Caki2 (cell line): ENCODE data around the gene MFNG. TPM values are rescaled to one million over a fixed set of nuclear protein-coding genes. Genes with fewer than 3 reads are reported as not detected.

Experiments used
- DNase-seq: peaks from one replicate; pipeline ENCODE4 v3.0.0-alpha.2; 2015; ENCODE audit warnings: low read depth
- in situ Hi-C: cut with HindIII; loops from 2 replicates; pipeline ENCODE4 v1.10.0; 2016; ENCODE audit warnings: low sequenced_read_pairs, low pct_unique_long_range_greater_than_20kb, mixed read lengths
- total RNA-seq: library from RNA; depleted of rRNA; stranded (reverse); fragments of >200 nt; shearing (Covaris generic); gene quantifications from 2 replicates; pipeline ENCODE4 v1.2.3, GENCODE V29; 2014; ENCODE audit warnings: low replicate concordance

MFNG gene
- total RNA-seq, 1 experiment from 2014 or later: 0.54 TPM

GRCh38 chr22:37516456-37516855, 30.3 kb upstream of the MFNG start:
- DNase-seq: no peak
- in situ Hi-C loops: no loop called here

GRCh38 chr22:37515901-37516300, 29.7 kb upstream of the MFNG start:
- in situ Hi-C loops: no loop called here
- no peak for DNase-seq

GRCh38 chr22:37514526-37515051, 28.4 kb upstream of the MFNG start:
- in situ Hi-C loops: no loop called here

DNA sequence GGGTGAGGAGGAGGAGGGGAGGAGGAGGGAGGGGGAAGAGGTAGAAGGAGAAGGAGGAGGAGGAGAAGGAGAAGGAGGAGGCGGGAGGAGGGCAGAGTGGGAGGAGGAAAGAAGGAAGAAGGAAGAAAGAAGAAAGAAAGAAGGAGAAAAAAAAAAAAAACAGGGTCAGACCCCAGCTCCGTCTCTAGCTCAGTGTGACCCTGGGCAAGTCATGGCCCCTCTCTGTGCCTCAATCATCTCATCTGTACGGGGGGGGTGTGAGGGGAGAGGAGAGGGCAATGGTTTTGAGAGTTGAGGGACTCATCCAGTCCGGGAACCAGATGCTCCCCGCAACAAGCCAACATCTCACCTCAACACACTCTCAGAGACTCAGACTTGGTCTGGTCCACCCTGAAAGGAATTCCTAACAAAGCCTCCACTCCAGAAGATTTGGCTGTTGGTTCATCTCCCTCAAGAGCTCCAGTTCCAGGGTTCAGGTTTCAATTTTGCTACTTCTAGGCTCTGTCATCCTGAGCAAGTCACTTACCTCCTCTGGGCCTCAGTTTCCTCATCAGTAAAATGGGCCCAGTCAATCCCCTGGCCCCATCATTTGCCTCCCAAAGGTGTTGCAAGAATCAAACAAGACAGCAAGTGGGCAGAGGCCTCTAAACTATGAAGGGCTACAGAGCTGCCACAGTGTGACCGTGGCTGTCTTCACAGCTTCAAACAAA, 25.4 kb upstream of the MFNG start:
- DNase-seq: no peak
- in situ Hi-C loops: no loop called here

More at GRCh38 chr22:37514526-37515051, 28.4 kb upstream of the MFNG start:
- DNase-seq: no peak

GRCh38 chr22:37510091-37510490, 23.9 kb upstream of the MFNG start:
- in situ Hi-C loops: no loop called here
- DNase-seq: no peak

- DNase-seq: no peak
- in situ Hi-C loops: no loop called here
Measured at GRCh38 chr22:37509059-37509860, 23.1 kb upstream of the MFNG start.

- DNase-seq: no peak
- in situ Hi-C loops: no loop called here
Measured at GRCh38 chr22:37508431-37508992, 22.3 kb upstream of the MFNG start.

DNA sequence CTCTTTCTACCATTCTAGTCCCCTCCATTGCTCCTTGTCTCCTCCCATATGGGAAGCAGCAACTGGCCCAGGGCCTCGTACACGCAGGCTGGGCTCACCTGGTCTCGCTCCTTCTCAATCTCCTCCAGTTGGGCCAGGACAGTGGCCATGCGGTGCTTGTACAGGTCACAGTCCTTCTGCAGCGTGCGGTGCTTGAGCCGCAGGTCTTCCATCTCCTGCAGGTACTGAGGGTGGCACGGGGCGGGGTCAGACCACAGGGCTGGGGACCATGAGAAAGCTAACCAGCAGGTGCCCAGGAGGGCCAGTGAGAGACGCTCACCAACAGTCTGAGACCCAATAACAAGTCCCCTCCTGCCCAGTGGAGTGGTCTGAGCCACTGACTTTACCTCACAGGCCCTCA, 21.5 kb upstream of the MFNG start:
- in situ Hi-C loops: no loop called here
- DNase-seq: no peak

DNA sequence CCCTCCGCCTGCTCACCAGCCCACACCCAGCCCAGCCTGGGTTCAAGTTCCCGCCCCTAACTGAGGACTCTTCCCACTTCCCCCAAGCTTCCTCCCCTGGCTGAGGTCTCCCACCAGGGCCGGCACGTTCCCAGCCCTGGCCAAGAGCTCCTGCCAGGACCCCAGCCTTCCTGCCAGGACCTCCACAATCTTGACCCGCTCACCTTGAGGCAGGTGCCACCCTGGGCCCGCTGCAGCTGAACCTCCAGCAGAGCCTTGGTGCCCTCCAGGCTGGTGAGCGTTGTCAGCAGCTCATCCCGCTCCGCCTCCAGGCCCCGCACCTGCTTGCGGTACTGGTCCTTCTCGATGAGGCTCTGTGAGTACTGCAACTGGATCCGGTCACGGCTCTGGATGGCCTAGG, 19.8 kb upstream of the MFNG start:
- in situ Hi-C loops: no loop called here
- no peak for DNase-seq

GRCh38 chr22:37505565-37505964, 19.4 kb upstream of the MFNG start:
- in situ Hi-C loops: no loop called here

GRCh38 chr22:37504964-37505363, 18.8 kb upstream of the MFNG start:
- in situ Hi-C loops: no loop called here

More at GRCh38 chr22:37505565-37505964, 19.4 kb upstream of the MFNG start:
- DNase-seq: no peak

DNA sequence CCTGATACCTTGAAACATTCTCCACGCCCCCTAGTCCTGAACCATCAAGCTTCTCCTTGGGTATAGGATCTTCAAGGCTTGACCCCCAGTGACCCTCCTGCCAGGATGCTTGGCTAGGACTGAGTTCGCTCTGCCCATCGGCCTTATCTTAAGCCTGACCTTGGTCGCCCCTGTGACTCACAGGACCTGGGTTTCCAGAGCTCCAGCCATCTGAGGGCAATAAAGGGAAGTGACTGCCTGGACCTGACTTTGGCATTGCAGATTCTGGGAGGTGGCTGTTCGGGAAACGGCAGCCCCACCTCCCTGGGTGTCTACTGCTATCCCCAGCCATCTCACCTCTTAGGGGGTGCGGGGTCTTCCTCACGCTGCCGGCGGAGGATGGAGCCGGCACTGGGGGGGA, 17.7 kb upstream of the MFNG start:
- DNase-seq: peak; percentile 35
- in situ Hi-C loops: no loop called here

More at GRCh38 chr22:37504964-37505363, 18.8 kb upstream of the MFNG start:
- DNase-seq: no peak

DNA sequence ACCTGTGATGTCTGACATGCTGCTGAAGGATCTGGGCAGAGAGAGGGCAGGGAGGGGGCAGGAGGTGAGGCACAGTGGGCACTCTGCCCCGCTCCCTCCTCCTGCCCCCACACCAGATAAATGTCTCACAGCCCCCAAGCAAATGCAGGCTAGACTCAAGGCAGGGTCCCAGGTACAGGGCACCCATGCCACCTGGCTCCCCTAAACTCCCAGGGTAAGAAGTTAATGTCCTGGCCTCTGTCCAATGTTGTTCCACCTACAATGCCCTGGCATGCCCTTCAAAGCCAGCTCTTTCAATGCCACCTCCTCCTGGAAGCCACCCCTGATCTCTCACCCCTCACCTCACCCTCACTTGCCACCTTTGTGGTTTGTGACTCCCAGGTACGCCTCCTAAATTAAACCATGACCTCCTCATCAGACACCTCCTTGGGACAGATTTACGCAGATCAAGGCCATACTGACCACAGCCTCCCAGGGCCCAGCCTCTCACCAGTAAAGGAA, 17.0 kb upstream of the MFNG start:
- DNase-seq: no peak
- in situ Hi-C loops: no loop called here

GRCh38 chr22:37502342-37503182, 16.4 kb upstream of the MFNG start:
- in situ Hi-C loops: no loop called here
- DNase-seq: peak; percentile 72

GRCh38 chr22:37501610-37502341, 15.6 kb upstream of the MFNG start:
- DNase-seq: peak; percentile 98
- in situ Hi-C loops: no loop called here

GRCh38 chr22:37500745-37501609, 14.8 kb upstream of the MFNG start:
- in situ Hi-C loops: no loop called here
- peak; percentile 82 for DNase-seq
